Astrocyte of the cerebellum (primary cell): ENCODE results near the gene MNT.

Experiments used
- DNase-seq: peaks from one replicate; pipeline ENCODE4 v3.0.0-alpha.2; 2011; ENCODE audit warnings: low read depth
- H3K4me3 ChIP-seq: 2 replicates; pipeline ENCODE4 v1.5.1; 2011; ENCODE audit warnings: mild to moderate bottlenecking, low read depth, low read length, moderate library complexity
- in situ Hi-C: cut with HindIII; loops from 2 replicates; pipeline ENCODE4 v1.10.0; 2017; ENCODE audit warnings: low sequenced_read_pairs
- TF ChIP-seq, protein P1 (sequence below): IDR thresholded peaks from 2 replicates; pipeline ENCODE4 v1.5.1; 2012; ENCODE audit warnings: low read length, low read depth, moderate library complexity, mild to moderate bottlenecking; ENCODE audit errors: missing control alignments

MNT gene

GRCh38 chr17:2393954-2394749, 6.7 kb downstream of the MNT start:
- no peak for DNase-seq
- TF ChIP-seq, protein P1, sequence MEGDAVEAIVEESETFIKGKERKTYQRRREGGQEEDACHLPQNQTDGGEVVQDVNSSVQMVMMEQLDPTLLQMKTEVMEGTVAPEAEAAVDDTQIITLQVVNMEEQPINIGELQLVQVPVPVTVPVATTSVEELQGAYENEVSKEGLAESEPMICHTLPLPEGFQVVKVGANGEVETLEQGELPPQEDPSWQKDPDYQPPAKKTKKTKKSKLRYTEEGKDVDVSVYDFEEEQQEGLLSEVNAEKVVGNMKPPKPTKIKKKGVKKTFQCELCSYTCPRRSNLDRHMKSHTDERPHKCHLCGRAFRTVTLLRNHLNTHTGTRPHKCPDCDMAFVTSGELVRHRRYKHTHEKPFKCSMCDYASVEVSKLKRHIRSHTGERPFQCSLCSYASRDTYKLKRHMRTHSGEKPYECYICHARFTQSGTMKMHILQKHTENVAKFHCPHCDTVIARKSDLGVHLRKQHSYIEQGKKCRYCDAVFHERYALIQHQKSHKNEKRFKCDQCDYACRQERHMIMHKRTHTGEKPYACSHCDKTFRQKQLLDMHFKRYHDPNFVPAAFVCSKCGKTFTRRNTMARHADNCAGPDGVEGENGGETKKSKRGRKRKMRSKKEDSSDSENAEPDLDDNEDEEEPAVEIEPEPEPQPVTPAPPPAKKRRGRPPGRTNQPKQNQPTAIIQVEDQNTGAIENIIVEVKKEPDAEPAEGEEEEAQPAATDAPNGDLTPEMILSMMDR = no peak
- in situ Hi-C loops = no loop called here
- H3K4me3 ChIP-seq = peak overlapping the region; percentile 16

DNA sequence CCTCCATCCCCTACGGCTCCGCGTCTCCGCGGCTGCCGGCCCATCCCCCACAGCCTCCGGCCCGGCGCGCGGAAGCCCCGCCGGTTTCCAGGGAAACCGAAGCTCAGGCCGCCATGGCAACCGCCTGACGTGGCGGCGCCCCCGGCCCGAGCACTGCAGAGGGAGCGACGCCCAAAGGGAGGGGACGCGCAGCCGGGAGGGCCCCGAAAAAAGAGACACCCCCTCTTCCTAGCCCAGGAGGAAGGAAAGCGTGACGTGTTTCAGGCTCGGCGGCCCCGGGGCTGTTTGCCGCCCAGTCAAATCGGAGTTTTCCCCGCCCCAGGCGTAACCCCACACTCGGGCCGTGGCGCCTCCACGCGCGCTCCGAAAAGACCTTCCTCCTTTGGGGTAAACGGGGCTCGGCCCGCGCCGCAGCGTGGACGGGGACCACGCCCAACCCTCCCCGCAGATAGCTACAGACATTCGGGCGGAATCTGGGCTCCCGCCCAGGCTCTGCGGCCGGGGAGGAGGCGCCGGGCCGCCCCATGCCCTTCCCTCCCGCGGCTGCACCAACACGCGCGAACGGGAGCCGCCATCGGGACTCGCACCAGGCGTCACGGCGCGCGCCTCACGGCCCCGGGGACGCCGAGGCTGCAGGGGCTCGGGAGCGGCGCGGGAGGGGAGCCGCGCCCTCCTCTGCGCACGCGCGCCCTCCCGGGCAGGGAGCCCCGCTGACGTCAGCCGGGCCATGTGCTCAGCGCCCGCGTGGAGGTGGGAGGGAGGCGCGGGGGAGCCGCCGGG, 7.5 kb downstream of the MNT start:
- H3K4me3 ChIP-seq = peak overlapping the region; percentile 46
- TF ChIP-seq, protein P1 = no peak
- in situ Hi-C loops = no loop called here
- DNase-seq = no peak

DNA sequence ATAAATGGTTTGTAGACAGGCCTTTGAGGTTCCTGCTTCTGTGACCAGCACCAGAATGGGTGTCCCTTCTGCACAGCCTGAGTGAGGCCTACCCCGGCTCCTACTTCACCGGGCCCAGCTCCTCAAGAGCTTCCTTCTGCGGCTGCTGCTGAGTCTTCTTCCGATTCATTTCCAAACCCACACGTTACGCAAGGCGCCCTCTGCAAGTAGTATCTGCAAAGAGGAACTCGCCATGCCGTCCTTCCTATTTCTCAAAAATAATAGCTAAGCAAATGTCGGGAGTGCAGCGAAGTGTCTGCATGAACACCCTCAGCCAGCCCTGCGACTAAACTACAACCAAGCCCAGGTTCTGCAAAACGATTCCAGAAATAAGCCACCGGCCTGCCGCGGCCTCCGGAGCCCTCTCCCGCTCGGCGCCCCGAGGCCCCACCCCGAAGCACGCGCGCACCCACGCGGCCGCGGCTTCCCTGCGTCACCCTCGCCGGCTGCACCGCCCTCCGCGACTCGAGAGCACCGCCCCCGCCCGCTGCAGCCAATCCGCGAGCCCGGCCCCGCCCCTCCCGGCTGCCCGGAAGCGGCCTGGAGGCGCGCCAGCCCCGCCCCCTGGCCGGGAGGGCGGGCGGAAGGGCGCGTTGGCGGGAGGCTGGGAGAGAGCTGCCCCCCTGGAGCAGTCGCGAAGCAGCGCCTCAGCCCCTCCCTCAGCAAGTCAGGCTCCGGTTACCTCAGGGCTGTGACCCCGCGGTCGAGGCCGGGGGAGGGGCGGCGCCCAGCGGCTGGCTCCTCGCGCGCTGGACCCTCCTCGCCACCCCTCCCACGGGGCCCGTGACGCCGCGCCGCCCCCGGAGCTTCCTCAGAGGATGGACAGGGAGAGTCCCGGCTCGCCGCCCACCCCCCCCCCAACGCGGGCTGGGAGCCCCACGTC, 8.3 kb downstream of the MNT start:
- H3K4me3 ChIP-seq = peak overlapping the region; percentile 46
- DNase-seq = peak; percentile 67
- in situ Hi-C loops = no loop called here
- TF ChIP-seq, protein P1 = no peak

DNA sequence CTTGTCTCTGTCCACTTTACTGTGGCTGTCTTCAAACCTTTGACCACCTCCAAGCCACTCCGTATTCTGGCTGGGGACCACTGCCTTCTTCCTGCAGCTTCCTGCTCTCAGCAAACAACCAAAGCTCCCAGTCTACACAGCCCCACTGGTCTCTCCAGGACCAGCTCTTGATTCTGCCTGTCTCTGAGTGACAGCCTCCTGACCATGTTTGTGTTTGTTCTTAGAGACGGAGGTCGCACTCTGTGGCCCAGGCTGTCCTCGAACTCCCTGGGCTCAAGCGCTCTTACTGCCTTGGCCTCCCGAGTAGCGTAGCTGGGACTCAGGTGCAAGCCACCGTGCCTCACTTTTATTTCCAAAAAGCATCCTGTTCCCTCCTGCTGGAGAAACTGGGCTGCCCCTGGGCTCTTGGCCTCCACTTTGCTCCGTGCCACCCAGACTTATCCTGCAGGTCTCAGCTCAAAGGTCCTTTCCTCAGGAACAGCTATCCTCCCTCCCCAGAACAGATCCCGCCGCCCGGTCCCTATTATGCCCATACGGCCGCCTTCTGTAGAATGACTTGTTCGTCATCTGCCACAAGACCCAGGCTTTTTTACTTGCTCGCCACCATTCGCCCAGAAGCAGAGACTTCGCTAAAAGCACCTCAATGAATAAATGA, 9.1 kb downstream of the MNT start:
- DNase-seq = no peak
- TF ChIP-seq, protein P1 = no peak
- H3K4me3 ChIP-seq = peak overlapping the region; percentile 46
- in situ Hi-C loops = no loop called here

- DNase-seq = no peak
- H3K4me3 ChIP-seq = no peak overlapping the region
- in situ Hi-C loops = no loop called here
- TF ChIP-seq, protein P1 = no peak
These were observed 10.5 kb downstream of the MNT start for GRCh38 chr17:2390199-2390836.
